Measurements from ENCODE around the gene SLC16A2.

DNA sequence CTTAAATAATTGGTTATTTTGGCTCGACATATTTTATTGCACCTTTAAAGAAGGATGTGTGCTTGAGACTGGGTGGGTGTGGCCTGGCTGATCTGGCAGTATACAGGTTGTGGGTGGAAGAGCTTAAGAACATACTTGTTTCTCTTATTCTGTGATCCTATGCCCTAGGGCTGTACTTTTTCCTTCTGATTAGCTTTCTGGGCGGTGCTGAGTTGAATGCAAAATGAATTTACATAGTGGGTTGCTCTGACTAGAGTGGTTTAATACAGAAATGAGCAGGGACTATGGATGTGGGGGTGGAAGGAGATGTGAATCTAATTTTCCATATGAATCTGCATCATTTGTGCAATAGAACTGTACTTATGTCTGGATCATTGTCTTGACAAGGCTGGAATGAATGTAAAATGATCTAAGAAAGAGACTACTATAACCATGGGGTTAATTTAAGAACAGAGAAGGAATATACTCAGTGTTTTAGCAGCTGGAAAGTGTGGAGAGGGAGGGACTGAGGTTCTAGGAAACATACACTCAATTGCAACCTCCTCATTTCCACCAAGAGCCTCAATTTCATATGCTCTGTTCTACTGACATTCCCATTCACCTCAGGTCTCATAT is 119.4 kb downstream of the SLC16A2 start:
- TF ChIP-seq POLR2A (IDR thresholded peaks at IDR 0.05) = no peak
- TF ChIP-seq, protein P1, sequence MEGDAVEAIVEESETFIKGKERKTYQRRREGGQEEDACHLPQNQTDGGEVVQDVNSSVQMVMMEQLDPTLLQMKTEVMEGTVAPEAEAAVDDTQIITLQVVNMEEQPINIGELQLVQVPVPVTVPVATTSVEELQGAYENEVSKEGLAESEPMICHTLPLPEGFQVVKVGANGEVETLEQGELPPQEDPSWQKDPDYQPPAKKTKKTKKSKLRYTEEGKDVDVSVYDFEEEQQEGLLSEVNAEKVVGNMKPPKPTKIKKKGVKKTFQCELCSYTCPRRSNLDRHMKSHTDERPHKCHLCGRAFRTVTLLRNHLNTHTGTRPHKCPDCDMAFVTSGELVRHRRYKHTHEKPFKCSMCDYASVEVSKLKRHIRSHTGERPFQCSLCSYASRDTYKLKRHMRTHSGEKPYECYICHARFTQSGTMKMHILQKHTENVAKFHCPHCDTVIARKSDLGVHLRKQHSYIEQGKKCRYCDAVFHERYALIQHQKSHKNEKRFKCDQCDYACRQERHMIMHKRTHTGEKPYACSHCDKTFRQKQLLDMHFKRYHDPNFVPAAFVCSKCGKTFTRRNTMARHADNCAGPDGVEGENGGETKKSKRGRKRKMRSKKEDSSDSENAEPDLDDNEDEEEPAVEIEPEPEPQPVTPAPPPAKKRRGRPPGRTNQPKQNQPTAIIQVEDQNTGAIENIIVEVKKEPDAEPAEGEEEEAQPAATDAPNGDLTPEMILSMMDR (IDR thresholded peaks at IDR 0.05) = no peak

Measured in gastroesophageal sphincter (tissue), 3 donors.